GM19324 (cell line): ENCODE measurements around the gene SCIN.
"Not testable (repeated sequence)": the region's sequence is repeated elsewhere in the genome, so short reads cannot be mapped to it uniquely, and the experiment has no call there.

Experiments used
- ATAC-seq: cut with Tn5 transposase; IDR thresholded peaks from one replicate; pipeline ENCODE4 v1.9.1; 2021; ENCODE audit warnings: mild to moderate bottlenecking, moderate library complexity; ENCODE audit not compliant: unreplicated experiment, low FRiP score

Gene SCIN

DNA sequence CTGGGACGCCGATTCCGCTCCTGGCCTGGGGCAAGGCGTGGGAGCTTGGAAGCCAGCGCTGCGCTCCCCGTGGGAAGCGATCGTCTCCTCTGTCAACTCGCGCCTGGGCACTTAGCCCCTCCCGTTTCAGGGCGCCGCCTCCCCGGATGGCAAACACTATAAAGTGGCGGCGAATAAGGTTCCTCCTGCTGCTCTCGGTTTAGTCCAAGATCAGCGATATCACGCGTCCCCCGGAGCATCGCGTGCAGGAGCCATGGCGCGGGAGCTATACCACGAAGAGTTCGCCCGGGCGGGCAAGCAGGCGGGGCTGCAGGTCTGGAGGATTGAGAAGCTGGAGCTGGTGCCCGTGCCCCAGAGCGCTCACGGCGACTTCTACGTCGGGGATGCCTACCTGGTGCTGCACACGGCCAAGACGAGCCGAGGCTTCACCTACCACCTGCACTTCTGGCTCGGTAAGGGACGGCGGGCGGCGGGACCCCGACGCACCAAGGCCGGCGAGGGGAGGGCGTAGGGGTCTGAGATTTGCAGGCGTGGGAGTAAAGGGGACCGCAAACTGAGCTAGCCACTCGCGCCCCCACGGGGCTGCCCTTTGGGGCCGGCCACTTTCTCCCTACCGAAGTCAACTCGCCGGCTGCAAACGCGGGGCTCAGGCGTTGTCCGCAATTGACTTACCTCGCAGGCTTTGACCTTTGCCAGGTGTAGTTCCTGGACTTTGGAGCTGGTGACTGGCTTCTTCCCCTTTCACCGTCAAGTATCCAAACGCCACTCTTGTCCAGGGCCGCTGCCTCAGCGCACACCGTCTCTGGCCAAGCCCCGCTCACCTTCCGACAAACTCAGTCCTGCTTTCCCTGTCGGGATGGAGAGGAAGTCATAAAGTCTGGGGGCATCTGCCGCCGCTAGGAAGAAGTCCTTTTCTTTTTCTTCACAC lies at the start of gene SCIN:
SCIN (plus strand) TSS at position 187 of the 928 bp plus-strand sequence; CDS start at position 254, 67 bp downstream.
- ATAC-seq: peak; percentile 40

DNA sequence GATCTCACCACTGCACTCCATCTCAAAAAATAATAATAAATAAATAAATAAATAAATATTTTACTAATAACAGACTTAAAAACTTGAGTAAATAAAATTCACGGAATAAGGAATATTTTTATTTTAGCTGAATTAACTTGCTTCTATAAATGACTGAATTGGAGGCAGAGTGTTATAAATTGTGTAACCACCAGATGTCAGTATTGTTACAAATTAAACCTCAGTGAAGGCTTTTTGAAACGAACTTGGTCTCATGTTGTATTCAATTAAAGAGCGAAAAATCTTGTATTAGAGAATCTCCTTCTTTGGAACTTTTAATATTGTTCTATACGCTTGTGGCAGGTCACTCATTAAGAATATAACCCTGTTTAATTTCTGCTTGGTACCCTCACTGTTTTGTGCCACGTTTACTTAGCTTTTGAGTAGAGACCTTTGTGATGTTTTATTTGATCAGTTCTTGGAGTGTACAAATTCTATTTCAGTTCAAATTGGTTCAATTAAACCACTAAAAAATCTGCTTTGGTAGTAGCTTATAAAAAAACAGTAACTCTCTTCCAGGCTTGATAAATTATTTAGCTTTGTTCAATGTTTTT lies 45.6 kb upstream of the SCIN start:
- no peak for ATAC-seq

DNA sequence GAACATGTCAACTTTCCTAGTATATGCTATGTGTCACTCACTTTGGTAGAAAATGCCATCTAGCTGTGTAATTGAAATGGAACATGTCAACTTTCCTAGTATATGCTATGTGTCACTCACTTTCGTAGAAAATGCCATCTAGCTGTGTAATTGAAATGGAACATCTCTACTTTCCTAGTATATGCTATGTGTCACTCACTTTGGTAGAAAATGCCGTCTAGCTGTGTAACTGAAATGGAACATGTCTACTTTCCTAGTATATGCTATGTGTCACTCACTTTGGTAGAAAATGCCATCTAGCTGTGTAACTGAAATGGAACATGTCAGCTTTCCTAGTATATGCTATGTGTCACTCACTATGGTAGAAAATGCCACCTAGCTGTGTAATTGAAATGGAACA lies 43.8 kb upstream of the SCIN start:
- ATAC-seq: not testable (repeated sequence)

DNA sequence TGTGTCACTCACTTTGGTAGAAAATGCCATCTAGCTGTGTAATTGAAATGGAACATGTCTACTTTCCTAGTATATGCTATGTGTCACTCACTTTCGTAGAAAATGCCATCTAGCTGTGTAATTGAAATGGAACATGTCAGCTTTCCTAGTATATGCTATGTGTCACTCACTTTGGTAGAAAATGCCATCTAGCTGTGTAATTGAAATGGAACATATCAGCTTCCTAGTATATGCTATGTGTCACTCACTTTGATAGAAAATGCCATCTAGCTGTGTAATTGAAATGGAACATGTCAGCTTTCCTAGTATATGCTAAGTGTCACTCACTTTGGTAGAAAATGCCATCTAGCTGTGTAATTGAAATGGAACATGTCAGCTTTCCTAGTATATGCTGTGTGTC lies 42.9 kb upstream of the SCIN start:
- ATAC-seq: not testable (repeated sequence)

DNA sequence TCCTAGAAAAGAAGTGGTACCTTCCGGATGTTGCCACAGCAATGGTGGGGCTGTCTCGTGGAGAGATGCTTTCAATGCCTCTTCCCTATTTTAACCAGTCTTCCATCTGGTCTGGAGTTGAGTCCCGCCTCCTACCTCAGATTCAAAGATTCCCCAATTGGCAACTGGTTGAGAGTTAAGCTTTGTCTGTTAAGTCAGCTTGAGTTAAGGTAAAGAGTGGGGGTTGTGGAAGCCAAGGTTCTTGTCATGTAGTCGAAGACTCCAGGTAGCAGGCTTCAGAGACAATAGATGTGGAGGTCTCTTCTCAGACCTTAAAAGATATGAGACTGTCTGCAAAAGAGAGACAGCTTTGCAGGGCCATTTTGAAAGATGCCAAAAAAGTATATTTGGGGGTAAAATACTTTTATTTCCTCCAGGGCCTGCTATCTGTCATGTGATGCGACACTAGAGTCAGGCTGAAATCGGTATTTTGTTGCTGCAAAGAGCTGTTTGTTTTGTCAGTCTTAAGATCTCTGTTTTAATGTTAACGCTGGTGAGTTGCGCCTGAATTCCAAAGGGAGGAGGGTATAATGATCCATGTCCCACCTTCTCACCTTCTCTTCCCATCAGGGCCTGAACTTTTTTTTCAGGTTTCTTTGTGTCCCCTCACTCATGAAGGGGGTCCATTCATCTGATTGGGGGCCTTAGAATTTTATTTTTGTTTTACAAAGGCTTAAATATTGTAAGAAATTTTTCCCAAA lies 40.4 kb upstream of the SCIN start:
- no peak for ATAC-seq

DNA sequence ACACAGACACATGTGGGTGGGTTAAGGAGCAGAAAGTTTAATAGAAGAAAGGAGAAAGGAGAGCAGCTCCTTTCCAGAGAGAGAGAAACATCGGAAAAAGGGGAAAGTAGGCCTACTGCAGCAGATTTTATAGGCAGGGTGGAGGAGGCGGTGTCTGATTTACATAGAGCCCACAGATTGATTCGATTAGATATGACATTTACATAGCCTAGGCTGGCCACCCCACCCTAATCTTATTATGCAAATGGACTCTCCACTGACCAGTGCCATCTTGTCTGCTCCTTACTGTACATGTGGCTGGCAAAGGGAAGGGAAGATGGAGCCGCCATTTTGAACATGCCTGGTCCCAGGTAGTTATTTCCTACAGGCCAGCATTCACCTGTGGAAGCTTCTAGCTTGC lies 38.7 kb upstream of the SCIN start:
- ATAC-seq: no peak

DNA sequence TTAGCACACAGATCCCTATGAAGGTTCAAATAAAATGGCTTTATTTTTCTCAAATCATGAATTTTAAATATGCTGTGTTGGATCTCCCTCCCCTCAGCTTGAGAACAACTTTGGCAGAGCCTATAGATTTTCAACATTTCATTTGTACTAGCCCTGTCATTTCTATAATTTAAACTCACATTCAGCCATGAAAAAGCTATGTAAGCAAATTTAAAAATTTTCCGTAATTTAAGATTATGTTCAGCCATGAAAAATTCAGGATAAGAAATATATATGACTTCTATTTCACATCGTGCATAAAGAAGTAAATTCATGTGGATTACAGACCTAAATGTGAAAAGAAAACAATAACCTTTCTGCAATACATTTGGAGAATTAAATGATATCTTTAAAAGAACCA lies 36.5 kb upstream of the SCIN start:
- no peak for ATAC-seq

DNA sequence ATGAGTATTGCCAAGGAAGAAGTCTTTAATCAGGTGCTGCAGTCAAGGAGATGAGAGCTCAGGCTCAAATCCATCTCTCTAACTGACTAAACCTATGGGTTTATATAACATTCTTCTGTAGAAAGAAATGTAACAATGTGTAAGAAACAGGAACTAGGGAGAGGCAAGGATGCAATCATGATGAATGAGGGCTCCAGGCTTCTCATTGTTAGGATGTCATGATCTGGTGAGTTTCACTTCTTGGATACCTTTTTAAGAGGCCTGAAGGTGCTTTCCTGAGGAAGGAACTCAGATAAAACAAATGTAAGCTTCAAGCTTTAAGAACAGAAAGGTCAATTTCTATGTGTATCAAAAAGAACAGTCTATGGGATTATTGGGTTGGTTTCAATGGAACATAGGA lies 30.8 kb upstream of the SCIN start:
- no peak for ATAC-seq

DNA sequence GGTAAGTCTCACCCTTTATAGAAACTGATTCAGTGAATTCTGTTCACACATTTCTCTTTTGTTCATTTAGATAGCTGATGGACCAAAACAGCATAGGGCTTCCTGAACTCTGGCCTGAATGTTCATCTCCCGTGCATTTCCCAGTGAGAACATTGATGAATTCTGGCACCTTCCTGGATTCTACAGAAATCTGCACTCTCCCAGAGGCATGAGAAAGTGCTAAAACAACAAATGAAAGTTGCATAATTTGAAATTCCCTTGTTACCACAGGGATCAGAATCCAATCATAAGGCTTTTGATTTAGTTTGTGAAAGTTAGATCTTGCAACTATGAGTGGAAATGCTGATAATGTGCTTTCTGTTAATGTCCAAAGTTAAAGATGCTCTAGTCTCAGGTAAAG lies 29.7 kb upstream of the SCIN start:
- ATAC-seq: no peak

DNA sequence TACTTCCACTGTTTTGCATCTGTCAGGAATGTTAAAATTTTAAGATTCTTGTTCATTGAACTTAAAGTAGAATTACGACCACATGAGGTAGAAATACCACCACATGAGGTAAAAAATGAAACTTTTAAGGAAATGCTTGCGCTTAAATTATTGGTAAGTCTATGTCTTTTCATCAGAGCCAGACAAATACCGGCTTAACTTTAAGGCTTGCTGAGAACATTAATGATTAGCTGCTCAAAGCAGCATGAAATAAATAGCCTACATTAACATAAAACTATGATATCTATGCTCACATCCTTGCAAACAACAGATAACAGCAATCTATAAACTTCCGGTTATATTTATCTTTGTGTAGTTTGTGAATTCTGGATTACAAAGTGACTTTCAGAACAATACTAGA lies 26.9 kb upstream of the SCIN start:
- ATAC-seq: no peak

DNA sequence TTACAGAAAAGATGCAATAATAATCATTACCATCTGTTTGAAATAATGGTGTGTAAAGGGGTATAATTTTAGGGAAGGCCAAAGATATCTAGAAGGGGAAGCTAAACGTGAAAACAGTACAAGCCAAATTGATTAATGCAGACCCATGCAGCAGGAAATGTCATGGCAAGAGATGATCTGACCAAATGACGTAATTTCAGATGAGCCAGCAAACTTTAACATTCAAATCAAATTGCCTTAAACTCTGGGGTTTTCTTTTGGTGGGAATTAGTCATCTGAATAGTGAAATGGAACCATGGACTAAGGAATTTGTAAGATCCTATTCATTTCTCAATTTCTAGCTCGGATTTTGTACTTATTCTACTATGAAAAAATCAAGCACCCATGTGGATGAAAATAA lies 21.4 kb upstream of the SCIN start:
- ATAC-seq: no peak

DNA sequence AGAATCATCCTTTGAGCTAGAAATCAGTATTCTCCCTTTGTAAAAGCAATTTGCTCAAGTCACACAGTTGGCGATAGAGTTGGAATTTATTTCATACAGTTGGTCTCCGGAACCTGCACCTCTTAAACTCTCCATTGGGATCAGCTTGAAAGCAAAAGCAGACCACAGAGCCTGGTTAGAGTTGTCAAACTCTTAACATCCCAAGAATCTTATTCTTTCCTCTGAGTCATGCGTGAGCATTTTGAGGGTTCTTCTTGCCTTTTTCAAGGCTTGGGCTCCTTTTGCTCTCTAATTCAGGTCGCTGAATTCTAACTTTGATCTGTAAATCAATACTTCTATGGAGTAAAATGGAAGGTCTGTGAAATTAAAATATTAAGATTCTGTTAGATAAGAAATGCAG lies 19.6 kb upstream of the SCIN start:
- ATAC-seq: no peak

DNA sequence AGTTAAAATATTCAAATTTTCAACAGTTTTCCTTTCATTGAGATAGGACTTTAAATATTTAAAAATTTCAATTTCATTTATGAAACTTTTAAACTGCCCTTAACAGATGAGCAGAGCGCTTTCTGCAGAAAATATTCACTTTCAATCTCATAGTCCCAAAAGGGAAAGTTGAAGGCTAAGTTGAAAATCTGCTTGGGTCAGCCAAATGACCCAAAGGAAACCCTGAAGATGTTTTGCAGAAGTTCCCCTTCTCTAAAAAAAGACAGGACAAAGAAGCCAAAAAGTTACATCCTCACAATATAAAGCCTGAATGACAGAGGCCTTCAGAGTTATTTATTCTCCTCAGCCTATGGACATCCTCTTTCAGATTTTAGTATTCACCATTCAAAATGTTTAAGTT lies 17.6 kb upstream of the SCIN start:
- ATAC-seq: no peak

DNA sequence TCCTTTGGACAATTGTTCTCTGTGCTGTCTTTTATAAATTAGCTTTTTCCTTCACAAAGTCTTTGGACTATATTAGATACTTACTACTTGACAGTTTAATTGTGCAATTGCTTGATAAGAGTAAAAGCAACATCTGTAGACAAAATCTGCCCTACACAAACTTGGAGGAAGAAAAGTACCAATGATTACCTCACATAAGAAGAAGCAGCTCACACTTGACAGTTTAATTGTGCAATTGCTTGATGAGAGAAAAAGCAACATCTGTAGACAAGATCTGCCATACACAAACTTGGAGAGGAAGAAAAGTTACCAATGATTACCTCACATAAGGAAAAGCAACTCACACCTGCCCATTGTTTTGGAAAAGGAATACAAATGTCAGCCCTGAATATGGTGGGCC lies 17.1 kb upstream of the SCIN start:
- no peak for ATAC-seq

DNA sequence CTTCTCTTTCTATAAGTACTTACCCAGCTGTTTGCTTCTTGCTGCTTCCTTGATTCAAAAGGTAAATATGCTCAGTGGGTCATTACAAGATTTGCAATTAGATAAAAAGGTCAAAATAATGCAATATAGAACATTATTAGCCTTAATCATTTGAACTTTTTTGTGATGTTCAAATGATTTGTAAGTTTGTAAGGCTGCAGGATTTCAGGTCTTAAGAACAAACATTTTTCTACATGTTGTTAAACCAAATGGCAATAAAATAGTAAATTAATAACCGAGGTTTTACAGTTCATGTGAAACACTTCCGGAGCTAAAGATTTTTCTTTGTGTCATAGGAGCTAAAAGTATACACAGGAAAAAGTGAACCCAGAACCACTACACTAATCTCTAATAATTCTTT lies 16.2 kb upstream of the SCIN start:
- no peak for ATAC-seq

DNA sequence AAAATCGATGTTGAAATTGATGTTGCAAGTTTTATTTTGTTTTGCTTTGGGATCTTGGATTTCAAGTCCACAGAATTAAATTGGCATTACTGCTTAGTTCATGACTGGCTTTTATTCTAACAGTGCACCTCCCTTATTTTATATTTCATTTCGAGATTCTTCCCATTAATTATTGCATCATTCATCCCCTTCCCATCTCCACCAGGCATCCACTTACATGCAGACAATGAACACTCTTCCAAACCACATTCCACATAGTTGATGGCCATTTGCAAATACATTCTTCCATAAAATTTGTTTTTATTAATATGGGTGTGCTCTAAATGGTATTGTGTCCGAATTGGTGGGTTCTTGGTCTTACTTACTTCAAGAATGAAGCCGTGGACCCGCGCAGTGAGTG lies 15.6 kb upstream of the SCIN start:
- ATAC-seq: no peak

DNA sequence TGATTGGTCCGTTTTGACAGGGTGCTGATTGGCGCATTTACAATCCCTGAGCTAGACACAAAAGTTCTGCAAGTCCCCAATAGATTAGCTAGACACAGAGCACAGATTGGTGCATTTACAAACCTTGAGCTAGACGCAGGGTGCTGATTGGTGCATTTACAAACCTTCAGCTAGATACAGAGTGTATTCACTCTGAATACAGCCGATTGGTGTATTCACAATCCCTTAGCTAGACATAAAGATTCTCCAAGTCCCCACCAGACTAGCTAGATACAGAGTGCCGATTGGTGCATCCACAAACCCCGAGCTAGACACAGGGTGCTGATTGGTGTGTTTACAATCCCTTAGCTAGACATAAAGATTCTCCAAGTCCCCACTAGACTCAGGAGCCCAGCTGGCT lies 14.8 kb upstream of the SCIN start:
- ATAC-seq: not testable (repeated sequence)

DNA sequence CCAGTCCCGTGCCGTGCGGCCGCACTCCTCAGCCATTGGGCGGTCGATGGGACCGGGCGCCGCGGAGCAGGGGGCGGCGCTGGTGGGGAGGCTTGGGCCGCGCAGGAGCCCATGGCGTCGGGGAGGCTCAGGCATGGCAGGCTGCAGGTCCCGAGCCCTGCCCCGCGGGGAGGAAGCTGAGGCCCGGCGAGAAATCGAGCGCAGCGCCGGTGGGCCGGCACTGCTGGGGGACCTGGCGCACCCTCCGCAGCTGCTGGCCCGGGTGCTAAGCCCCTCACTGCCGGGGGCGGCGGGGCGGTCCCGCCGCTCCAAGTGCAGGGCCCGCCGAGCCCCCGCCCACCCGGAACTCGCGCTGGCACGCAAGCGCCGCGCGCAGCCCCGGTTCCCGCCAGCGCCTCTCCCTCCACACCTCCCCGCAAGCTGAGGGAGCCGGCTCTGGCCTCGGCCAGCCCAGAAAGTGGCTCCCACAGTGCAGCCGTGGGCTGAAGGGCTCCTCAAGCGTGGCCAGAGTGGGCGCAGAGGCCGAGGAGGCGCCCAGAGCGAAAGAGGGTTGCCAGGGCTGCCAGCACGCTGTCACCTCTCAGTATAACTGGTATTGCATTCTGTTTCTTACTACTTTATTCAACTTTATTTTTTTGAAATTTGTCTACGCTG lies 14.3 kb upstream of the SCIN start:
- not testable (repeated sequence) for ATAC-seq

DNA sequence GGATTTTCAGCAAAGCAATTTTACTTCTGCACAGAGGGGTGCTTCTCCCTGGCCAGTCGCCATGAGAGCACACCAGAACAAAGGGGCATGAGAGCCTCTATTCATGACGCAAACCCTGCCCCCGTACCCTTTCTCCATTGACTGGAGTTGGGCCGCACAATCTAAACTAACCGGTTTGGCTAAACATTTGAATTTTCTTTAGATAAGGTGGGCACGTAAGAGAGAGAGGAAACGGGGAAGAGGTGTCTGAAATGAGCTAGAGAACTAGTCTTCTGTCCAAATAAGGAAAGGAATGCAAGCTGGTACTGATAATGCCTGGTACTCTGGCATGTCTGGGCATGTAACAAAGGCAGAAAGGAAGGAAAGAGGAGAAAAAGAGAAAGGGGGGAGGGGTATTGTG lies 13.2 kb upstream of the SCIN start:
- ATAC-seq: no peak

DNA sequence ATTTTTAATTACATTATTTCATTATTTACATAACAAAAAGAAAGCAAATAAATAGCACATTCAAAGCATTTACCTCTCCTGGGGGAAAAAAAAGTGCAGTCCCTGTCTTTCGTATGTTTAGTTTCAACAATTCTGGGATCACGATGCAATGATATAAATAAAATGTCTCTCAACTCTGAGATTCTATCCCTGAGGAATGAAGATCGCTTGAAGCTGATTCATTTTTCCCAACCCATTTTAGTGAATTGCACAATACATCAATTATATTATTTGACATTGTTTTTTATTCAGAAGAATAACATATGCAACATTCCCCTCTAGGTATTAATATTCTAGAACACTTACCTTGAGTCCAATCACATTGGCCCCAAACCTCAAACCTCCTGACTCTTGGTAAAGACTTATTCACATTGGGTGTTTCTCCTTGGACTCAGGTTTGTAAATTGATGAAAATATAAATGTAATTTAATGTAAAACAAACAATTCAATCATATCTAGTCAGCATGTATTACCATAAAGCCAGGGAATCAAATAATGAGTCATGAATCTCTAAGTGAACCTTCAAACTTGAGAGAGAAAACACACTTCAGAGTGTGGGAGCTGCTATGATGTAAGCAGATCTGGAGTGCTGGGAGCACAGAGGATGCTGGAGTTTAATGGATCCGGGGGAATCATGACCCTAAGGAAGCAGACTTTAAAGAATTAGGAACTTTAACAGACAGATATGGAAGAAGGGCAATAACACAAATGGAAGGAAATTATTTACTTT lies 5.3 kb upstream of the SCIN start:
- no peak for ATAC-seq
